ENCODE results near the gene MCAM.
A peak's percentile ranks its signal among the peaks of the same experiment; 100 is the strongest.

The MCAM gene

DNA sequence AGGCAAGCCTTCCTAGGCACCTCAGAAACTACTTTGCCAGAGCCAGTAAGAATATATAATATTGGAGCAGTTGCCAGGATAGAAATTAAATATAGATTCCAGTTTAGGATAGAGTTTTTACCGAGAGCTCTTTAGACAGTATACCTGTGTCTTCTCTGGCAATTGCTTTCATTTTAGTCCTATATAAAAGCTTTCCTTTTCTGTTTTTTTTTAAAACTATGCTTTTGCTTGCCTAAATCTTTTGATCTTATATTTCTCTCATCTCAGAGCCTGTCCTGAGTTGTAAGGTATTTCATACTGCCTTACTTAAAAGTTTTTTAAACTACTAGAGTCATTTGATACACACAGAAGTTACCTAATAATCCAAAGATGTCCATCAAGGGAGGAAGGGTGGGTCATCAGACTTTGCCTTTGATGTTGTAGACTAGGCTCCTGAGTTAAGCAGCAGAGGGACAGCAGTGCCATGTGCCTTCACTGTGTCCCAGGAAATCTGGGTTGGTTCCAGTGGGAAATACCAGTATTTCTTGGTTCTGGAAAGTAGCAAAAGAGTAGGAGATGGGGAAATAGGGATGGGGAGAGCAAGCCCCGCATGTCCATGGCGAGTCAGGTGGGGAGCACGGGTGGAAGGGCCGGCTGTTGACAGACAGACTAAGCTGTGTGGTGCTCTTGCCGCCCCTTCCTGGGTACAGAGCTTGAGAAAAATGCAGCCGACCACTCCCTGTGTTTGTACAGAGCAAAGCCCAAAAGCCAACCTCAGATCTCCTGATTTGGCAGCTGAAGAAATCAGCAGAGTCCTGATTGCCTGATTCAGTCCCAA is 11.2 kb downstream of the MCAM start:
- no peak for DNase-seq

DNA sequence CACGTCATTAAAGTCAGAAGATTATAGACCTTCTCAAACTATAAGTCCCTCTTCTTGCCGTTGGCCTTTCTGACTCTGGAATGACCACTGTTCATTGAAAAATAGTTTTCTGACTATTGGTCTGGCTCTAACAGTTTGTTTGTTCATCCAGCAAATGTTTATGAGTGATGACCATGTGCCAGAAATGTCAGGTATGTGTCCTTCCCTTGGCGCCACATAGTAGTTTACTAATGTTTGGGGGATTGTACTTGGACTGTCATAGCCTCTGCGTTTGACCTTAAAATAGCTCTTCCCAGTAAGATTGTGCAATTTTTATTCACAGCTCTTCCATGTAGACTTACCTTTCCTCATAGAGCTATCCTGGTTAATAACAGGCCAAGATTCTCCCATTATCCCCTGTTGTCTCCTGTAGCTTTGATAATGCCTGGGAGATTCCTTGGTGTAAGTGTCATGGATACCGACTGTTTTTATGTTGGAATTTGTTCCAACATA is 13.7 kb downstream of the MCAM start:
- no peak for DNase-seq

DNA sequence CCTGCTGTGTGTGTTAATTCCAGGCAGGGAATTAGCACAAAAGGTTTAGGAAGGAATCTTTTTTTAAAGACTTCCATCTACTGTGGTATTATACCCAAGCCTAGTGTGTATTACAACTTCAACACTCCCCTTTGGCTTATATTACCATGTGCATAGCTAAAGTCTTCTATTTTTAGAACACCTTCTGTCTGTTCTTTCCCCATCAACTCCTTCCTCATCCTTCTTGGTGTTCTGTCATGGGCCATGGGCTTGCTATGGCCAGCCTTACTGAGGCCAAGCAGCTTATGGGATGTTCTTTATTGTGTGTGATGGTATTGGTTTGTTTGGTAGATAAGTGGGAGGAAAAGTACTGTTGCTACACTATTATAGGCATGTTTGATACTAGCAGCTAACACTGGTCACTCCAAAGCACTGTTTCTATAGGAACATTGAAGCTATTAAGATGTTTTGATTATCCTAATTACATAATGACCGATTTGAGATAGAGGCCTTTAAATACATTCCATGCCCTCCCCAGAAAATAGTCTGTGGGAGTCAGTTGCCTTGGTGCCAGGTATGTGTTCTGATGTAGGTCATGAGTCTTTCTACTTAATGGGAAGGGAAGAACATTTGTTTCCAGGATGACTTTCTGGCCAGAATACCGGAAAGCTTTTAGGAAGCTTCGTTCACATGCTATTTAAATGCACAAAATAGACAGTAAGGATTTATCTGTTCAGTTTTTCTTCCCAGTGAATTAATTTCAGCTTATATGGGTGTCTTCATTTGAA is 16.5 kb downstream of the MCAM start:
- no peak for DNase-seq

DNA sequence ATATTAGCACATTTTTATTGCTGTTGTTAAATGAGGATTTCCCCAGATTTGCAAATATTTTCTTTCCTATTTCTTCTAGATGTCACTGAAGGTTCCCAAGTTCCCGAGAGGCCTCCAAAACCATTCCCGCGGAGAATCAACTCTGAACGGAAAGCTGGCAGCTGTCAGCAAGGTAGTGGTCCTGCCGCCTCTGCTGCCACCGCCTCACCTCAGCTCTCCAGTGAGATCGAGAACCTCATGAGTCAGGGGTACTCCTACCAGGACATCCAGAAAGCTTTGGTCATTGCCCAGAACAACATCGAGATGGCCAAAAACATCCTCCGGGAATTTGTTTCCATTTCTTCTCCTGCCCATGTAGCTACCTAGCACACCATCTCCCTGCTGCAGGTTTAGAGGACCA is 17.5 kb downstream of the MCAM start:
- DNase-seq: no peak

DNA sequence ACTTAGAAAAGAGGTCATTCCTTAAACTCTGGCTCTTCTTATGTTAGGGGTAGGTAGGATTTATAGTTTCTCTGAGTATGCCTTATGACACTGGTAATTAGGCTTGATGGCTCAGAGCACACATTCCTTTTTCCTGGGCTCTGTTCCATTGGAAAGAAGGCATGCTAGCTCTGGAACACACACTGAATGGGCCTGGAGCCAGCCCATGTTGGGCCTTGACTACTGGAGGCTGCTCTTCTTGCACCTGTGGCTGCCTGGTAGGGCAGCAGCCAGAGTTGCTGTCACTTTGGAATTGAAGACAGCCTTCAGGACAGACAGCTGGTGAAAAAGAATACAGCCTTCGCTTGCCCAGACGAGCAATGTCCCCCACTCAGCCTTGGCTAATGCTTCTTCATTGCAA is 18.2 kb downstream of the MCAM start:
- no peak for DNase-seq

DNA sequence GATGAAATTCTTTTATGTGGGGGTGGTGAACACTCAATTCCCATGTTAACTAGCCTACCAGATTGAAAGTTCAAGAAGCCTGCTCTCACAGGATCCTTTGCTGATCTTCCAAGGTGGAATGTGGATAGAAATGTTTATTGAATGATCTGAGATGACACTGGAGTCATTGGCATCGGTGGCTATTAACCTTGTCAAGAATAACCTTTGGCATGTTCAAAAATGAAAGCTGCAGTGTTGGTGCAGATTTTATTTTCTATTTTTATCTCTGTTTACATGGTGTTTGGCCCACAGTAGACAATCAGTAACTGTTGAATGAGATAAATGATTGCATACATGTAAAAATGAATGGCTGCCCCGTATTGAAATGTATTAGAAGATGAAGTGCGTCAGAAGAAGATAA is 19.0 kb downstream of the MCAM start:
- no peak for DNase-seq

DNA sequence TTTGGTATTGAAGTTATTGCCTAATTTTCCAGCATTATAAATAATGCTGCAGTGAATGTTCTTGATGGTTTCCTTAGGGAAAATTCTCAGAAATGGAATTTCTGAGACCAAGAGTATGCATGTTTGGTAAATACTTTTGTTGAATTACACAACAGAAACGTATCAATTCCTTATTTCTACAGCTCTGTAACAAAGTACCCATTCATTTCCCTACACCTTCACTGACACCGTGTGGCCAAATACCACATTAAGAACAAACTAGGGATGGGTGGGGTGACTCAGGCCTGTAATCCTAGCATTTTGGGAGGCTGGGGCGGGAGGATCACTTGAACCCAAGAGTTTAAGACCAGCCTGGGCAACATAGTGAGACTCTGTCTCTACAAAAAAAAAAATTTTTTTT is 21.8 kb downstream of the MCAM start:
- DNase-seq: no peak

DNA sequence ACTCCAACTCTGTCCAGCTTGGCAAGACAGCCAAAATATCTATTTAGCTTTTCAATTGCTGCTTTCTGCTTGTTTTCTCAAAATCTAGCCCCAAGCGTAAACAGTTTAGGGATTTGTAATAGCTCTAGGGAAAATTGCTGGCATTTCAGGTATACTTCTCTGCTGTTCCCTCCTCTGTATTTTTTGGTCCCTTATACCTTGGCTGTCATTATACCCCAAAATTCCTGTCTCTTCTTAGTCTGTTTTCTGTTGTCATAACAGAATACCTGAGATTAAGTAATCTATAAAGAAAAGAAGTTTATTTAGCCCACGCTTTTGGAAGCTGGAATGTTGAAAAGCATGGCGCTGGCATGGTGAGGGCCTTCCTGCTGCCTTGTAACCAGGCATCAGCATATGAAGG is 23.5 kb downstream of the MCAM start:
- no peak for DNase-seq

DNA sequence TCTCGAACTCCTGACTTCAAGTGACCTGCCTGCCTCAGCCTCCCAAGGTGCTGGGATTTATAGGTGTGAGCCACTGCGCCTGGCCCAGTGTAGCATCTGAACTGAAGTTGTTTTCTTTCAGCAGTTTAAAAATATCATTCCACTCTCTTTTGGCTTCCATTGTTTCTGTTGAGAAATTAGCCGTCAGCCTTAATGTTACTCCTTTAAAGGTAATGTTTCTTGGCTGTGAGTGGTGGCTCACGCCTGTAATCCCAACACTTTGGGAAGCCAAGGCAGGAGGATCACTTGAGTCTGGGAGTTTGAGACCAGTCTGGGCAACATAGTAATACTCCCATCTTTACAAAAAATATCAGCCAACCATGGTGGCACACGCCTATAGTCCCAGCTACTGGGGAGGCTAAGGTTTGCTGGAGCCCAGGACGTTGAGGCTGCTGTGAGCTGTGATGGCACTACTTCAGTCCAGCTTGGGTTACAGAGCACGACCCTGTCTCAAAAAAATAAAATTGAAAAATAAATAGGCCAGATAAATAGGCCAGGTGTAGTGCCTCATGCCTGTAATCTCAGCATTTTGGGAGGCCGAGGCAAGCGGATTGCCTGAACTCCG is 25.9 kb downstream of the MCAM start:
- DNase-seq: no peak

DNA sequence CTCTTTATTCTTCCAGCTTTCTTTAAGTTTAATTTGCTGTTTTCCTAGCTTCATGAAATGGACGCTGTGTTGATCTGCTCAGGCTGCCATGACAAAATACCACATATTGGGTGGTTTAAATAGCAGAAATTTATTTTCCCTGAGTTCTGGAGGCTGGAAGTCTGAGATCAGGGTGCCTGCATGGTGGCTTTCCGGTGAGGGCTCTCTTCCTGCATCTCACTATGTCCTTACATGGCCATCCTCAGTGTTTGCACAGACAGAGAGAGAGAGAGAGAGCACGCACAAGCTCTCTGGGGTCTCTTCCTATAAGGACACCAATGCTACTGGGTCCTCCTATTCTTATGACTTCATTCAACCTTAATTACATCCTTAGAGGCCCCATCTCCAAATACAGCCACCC is 28.7 kb downstream of the MCAM start:
- no peak for DNase-seq

DNA sequence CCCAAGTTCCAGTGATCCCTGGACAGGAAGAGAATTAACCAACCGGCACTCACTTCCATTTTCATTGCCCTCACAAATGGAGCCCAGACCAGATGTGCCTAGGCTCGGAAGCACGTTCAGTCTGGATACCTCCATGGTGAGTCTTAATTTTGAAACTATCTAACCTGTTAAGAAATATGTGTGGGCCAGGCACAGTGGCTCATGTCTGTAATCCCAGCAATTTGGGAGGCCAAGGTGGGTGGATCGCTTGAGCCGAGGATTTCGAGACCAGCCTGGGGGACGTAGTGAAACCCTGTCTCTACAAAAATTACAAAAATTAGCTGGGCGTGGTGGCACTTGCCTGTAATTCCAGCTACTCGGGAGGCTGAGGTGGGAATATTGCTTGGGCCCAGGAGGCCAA is 31.5 kb downstream of the MCAM start:
- no peak for DNase-seq

DNA sequence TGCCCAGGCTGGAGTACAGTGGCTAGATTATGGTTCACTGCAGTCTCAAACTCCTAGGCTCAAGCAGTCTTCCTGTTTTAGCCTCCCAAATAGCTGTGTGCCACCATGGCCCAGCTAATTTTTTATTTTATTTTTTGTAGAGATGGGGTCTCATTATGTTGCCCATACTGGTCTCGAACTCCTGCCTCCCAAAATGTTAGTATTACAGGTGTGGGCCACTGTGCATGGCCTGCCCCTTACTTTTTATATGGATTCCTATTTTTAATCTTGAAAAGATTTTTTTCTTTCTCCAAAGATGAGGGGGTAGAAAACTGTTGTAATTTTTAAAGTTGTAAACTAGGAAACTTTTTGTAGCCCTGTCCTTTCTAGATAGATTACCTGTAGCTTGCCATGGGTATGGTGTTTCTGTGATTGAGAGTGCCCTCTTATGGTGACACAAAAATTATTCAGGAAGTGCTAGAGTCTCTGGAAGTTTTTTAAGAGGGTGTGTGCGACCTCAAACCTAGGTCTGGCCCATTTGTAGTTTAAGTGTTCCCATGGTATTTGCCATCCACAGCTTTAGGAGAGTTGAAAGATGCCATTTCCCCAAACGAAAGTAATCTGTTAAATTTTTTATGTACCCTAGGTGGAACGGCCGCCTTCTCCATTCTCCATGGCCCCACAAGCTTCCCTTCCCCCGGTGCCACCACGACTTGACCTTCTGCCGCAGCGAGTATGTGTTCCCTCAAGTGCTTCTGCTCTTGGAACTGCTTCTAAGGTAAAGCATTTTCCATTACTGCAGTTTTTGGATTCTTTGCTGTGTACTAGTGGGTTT is 32.4 kb downstream of the MCAM start:
- peak; percentile 8 to 18 for DNase-seq

DNA sequence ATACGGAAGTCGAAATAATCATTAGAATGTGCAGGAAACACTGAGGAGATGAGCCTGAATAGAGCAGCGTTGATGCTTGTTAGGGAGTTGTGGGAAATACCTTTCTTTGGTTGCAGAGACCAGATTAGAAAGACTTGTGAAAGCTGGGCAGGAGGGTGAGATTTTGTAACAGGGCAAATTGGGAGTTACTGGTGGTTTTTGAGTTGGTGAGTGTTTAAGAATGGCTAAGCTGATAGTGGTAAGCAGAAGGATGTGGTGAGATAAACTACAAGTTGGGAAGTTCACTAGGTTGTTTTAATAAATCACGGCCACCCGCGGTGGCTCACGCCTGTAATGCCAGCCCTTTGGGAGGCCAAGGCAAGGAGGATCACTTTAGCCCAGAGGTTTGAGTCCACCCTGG is 34.4 kb downstream of the MCAM start:
- DNase-seq: no peak

DNA sequence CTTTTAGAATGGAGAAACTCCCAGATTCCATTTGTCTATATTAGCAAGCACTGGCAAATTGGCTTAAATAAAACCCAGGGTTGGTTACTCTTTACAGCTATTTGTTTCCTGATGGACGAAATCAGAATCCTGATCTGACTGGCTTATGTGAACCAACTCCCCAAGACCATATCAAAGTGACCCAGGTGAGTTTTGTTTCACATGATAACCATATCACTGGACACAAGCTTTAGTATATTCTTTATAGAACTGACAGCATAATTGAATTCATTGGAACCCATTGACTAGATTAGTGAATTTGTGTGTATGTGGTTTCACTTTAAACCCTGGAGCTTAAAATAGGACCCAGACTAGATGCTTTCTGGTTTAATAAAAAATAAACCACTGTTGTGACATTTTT is 39.3 kb downstream of the MCAM start:
- no peak for DNase-seq

DNA sequence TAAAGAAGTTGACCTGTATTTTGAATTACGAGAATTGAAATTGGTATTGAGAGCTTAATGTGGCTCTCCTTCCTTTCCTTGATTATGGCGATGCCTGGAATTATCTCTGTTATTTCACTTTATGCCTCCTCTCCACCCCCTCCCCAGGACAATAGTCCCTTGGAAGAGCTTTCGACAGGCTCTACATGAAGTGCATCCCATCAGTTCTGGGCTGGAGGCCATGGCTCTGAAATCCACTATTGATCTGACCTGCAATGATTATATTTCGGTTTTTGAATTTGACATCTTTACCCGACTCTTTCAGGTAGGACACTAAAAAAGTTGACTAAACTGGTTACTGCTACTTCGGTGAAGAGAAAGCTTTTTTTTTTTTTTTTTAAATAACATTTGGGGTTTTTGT is 43.2 kb downstream of the MCAM start:
- no peak for DNase-seq

DNA sequence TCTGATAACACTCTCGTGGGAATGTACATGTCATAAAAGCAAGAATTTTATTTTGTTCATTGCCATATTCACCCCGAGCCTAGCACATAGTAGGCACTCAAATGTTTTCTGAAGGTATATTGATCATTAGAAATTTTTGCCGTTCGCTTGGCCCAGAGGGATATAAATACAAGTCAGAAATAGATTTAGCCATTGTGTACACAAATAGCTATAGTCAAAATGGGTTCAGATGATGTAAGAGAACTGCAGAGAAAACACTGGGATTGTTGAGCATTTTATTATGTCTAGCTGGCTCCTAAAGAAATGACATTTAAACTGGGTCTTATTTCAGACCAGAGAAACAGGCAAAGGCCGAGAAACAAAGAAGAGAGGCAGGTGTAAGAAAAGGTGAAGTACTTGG is 49.3 kb downstream of the MCAM start:
- DNase-seq: no peak

DNA sequence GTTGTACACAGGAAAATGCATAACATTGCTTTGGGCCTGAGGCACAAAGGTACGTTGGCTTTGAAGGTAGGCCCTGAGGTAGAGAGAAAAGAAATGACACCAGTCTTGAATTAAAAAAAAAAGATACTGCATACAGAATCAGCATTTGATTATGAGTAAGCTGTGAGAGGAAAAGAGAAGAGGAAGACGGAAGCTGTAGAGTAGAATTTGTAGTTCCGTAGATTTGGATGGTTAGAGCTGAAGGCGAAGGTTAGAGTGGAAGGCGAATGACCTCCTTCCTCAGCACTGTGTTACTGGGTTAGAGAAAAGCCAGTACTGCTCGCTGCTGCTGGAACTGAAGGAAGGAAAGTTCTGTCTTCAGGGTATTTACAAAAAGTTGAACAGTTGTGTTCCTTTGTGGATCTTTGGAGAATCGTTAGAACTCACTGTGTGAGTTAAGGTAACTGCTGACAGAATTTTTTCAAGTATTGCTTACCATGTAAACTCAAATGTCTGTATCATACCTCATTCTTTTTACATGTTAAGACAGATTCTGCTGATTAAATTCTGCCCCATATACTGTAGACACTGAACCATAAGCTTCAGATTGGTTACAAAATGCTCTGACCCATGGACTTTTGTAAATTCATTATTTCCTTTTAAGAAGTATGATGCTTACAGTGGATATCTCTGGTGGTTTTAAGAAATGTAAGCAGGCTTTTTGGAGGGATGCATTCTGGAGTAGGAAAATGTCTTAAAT is 50.2 kb downstream of the MCAM start:
- DNase-seq: peak; percentile 31 to 32

DNA sequence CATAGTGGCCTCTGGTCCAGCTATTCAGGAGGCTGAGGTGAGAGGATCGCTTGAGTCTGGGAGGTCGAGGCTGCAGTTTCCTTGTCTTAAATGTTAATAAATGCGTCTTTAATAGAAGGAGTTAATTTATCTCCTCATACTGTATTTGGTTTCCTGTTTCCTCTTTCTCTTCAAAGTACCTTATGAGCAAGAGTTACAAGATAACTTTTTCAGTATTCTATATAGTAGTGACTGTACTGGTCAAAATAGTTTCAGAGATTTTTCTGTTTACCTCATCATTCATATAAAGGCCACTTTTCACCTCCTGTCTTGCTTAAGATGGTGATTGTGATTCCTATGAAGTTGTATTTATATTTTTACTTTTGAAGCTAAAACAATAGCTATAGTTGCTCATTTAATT is 50.9 kb downstream of the MCAM start:
- no peak for DNase-seq

DNA sequence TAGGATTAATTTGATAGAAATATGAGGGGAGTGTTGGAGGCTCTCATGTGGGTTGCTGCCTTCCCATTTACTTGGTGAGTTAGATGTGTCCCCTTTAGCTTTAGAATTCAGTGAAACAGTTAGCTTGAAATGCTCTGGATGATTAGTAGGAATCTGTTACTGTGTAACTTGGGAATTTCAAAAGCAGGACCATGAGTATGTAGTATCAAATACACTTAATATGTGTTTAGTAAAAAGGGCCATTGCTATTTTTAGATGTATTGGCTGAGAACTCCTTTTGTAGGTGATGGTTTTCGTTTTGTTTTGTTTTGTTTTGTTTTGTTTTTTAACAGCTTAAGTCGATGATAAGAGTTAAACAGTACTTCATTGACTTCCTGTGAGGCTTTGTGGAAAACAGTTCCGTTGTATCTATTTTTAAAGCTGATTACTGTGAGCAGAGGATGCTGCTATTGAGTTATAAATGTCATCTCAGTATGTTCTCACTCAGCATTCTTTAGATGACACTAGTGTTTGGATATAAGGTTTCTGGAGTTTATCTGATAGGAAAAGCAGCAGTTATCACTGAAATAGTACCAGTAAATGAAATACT is 53.5 kb downstream of the MCAM start:
- no peak for DNase-seq

DNA sequence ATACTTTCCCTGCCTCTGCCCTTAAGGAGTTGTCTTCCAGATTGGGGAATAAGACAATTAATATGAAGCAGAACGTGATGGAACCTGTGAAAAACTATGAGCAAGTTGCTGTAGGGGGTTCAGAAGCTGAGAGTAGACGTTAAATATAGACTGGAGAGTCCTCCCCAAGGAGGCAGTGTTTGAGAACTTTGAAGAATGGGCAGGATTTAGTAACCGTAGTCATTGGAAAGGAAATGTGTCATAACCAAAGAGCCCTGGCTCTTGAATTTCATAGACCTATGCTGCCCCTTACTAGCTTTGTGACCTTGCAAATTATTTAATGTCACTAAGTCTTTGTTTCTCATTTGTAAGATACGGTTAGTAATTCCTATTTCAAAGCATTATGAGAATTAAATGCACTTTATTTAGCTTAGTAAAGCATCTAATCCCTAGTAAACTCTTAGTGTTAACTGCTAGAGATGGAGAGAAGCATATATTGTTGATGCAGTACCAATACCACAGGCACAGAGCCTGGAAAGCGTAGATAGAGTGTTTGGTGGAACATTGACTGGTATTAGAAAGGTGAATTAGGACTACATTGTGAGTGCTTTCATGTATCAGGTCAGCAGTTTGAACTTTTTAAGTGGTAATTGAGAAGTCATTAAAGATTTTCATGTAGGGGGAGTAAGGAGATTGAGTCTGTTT is 54.1 kb downstream of the MCAM start:
- no peak for DNase-seq

DNA sequence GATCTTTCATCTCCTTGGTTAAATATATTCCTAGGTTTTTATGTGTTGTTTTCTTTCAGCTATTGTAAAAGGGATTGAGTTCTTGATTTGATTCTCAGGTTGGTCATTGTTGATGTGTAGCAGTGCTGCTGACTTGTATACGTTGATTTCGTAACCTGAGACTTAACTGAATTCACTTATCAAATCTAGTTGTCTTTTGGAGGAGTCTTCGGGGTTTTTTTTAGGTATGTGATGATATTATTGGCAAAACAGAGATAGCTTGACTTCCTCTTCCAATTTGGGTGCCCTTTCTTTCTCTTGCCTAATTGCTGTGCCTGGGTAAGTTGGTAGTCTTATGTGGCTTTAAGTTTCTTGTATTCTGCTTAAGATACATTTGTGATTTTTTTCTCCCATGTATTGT is 57.9 kb downstream of the MCAM start:
- DNase-seq: no peak

All from inflammatory macrophage (primary cell).